GM19455 (cell line): ENCODE data around the gene SDK2.
"Not testable (repeated sequence)": the region's sequence is repeated elsewhere in the genome, so short reads cannot be mapped to it uniquely, and the experiment has no call there.

ENCODE experiments used
- ATAC-seq: cut with Tn5 transposase; IDR thresholded peaks from one replicate; pipeline ENCODE4 v1.9.1; 2021; ENCODE audit not compliant: unreplicated experiment

Gene SDK2

GRCh38 chr17:73311781-73312641 is 332.2 kb downstream of the SDK2 start, which contains the start of gene CDC42EP4:
CDC42EP4 (minus strand) TSS chr17:73312001; CDS start chr17:73286500, 25,501 bp downstream.
- peak; percentile 92 for ATAC-seq

- peak; percentile 28 for ATAC-seq
Observed at GRCh38 chr17:73311428-73311780, 332.8 kb downstream of the SDK2 start.

- no peak for ATAC-seq
Observed at GRCh38 chr17:73309727-73310596, 334.3 kb downstream of the SDK2 start.

GRCh38 chr17:73308959-73309358 is 335.3 kb downstream of the SDK2 start:
- not testable (repeated sequence) for ATAC-seq

- ATAC-seq, result no peak
Observed at GRCh38 chr17:73308017-73308823, 336.0 kb downstream of the SDK2 start.

GRCh38 chr17:73307130-73307529 is 337.1 kb downstream of the SDK2 start:
- ATAC-seq, result no peak

GRCh38 chr17:73305845-73306836 is 338.1 kb downstream of the SDK2 start:
- ATAC-seq, result no peak

- no peak for ATAC-seq
Observed at GRCh38 chr17:73304971-73305812, 339.1 kb downstream of the SDK2 start.

- ATAC-seq, result no peak
Observed at GRCh38 chr17:73304438-73304837, 339.8 kb downstream of the SDK2 start.

GRCh38 chr17:73302189-73302588 is 342.1 kb downstream of the SDK2 start:
- no peak for ATAC-seq

GRCh38 chr17:73301369-73301768 is 342.9 kb downstream of the SDK2 start:
- ATAC-seq, result no peak

GRCh38 chr17:73300392-73300791 is 343.9 kb downstream of the SDK2 start:
- no peak for ATAC-seq

GRCh38 chr17:73297934-73298861 is 346.0 kb downstream of the SDK2 start:
- no peak for ATAC-seq

GRCh38 chr17:73293480-73293911 is 350.7 kb downstream of the SDK2 start:
- ATAC-seq, result no peak

GRCh38 chr17:73293031-73293430 is 351.2 kb downstream of the SDK2 start:
- ATAC-seq, result no peak

- ATAC-seq, result no peak
Observed at GRCh38 chr17:73292031-73292531, 352.2 kb downstream of the SDK2 start.

- peak; percentile 83 for ATAC-seq
Observed at GRCh38 chr17:73291260-73291801, 352.9 kb downstream of the SDK2 start.
